Testis (tissue), 3 donors: ENCODE data around the gene HLA-DOB. TPM values are rescaled to one million over a fixed set of nuclear protein-coding genes. Genes with fewer than 3 reads are reported as not detected.

ENCODE experiments used
- DNase-seq: peaks from one replicate; pipeline ENCODE4 v3.0.0-alpha.2; 2019
- H3K27ac ChIP-seq, 2 donors: fragments of 200-600 bp; sonication (generic); one replicate each; pipeline ENCODE4 v1.5.1; 2019
- H3K27me3 ChIP-seq: fragments of 200-600 bp; sonication (generic); one replicate; pipeline ENCODE4 v1.5.1; 2019
- H3K36me3 ChIP-seq: fragments of 200-600 bp; sonication (generic); one replicate; pipeline ENCODE4 v1.5.1; 2017; ENCODE audit warnings: low read depth; ENCODE audit errors: missing control alignments
- H3K4me1 ChIP-seq: fragments of 200-600 bp; sonication (generic); one replicate; pipeline ENCODE4 v1.5.1; 2019
- H3K4me3 ChIP-seq, 2 donors: fragments of 200-600 bp; sonication (generic); one replicate each; pipeline ENCODE4 v1.5.1; 2017 to 2019
- H3K9me3 ChIP-seq: fragments of 200-600 bp; sonication (generic); one replicate; pipeline ENCODE4 v1.5.1; 2017
- CTCF ChIP-seq, 3 experiments: fragments of 450-650 bp in 2 of 3; fragments of 200-600 bp in 1 of 3; sonication (generic) in 1 of 3; IDR thresholded peaks; one replicate each; pipeline ENCODE4 v1.5.1; 2016 to 2019; ENCODE audit warnings: antibody characterized with exemption in 3 of 3, mild to moderate bottlenecking in 2 of 3, moderate library complexity in 1 of 3
- POLR2A ChIP-seq: fragments of 450-650 bp; IDR thresholded peaks from one replicate; pipeline ENCODE4 v1.6.1; 2017; ENCODE audit warnings: antibody characterized with exemption, mild to moderate bottlenecking, moderate library complexity
- WGBS, 2 donors: methylation state at CpG; one replicate each; pipeline ENCODE4 v1.1.5; 2018; 5-methylcytosine and 5-hydroxymethylcytosine counted together
- intact Hi-C: fragments of 100-400 bp; cut with DNase I; formaldehyde crosslinking; loops from one replicate; pipeline ENCODE4 v1.15.1; 2023; ENCODE audit warnings: low total_unique reads
- polyA plus RNA-seq: library from polyadenylated mRNA; stranded (reverse); fragments of 350-450 nt; fragmentation: Illumina TruSeq; extraction: RNeasy Lipid Tissue Mini Kit (QIAGEN cat#74804); gene quantifications from one replicate; pipeline ENCODE4 v1.2.3, GENCODE V29; 2014; ENCODE audit warnings: low read depth, low replicate concordance; ENCODE audit not compliant: insufficient read depth
- total RNA-seq, 2 donors: library from RNA; depleted of rRNA; stranded (reverse); fragments of >200 nt; gene quantifications; one replicate each; pipeline ENCODE4 v1.2.3, GENCODE V29; 2016

Gene HLA-DOB
- total and polyA plus RNA-seq, 3 donors from 2014 or later: 0.31 to 2.3 (median 1.3) TPM

- no peak overlapping the region for H3K4me3 ChIP-seq
- no peak overlapping the region for H3K27ac ChIP-seq
- no peaks in the 10 kb centered on the region for H3K9me3 ChIP-seq
- 91% methylated on average over 4 to 5 of the region's 5 CpGs for whole genome bisulfite sequencing, 2 donors
- intact Hi-C loops: no loop called here
- TF ChIP-seq POLR2A (no peak), CTCF (IDR thresholded peaks at IDR 0.05) (no peak)
- no peak for DNase-seq
- H3K4me1 ChIP-seq: no peaks in the 10 kb centered on the region
- no peaks in the 10 kb centered on the region for H3K36me3 ChIP-seq
- no peaks in the 10 kb centered on the region for H3K27me3 ChIP-seq
These were observed 13.2 kb upstream of the HLA-DOB start for GRCh38 chr6:32830017-32830416.

GRCh38 chr6:32829495-32829894 is 12.7 kb upstream of the HLA-DOB start:
- no peaks in the 10 kb centered on the region for H3K27me3 ChIP-seq
- 75% methylated on average over 6 to 7 of the region's 7 CpGs for WGBS, 2 donors
- no peaks in the 10 kb centered on the region for H3K4me1 ChIP-seq
- H3K9me3 ChIP-seq: no peaks in the 10 kb centered on the region
- no peak overlapping the region for H3K4me3 ChIP-seq
- no peaks in the 10 kb centered on the region for H3K36me3 ChIP-seq
- DNase-seq: no peak
- H3K27ac ChIP-seq: no peak overlapping the region
- intact Hi-C loops: no loop called here
- TF ChIP-seq POLR2A (no peak), CTCF (IDR thresholded peaks at IDR 0.05) (no peak)

- DNase-seq: no peak
- WGBS, 2 donors: 53 to 66% methylated on average over 3 of the region's 3 CpGs
- no peaks in the 10 kb centered on the region for H3K9me3 ChIP-seq
- intact Hi-C loops: no loop called here
- TF ChIP-seq POLR2A (no peak), CTCF (IDR thresholded peaks at IDR 0.05) (no peak)
- H3K36me3 ChIP-seq: no peaks in the 10 kb centered on the region
- H3K27me3 ChIP-seq: no peaks in the 10 kb centered on the region
- no peaks in the 10 kb centered on the region for H3K4me1 ChIP-seq
- H3K27ac ChIP-seq: no peak overlapping the region
- H3K4me3 ChIP-seq: no peak overlapping the region
These were observed 10.2 kb upstream of the HLA-DOB start for GRCh38 chr6:32827025-32827424.

- Histone ChIP-seq H3K4me3 (no peak overlapping the region), H3K36me3 (no peaks in the 10 kb centered on the region), H3K27ac (no peak overlapping the region), H3K9me3 (no peaks in the 10 kb centered on the region), H3K4me1 (no peaks in the 10 kb centered on the region), H3K27me3 (no peaks in the 10 kb centered on the region)
- intact Hi-C loops: no loop called here
- TF ChIP-seq POLR2A (no peak), CTCF (IDR thresholded peaks at IDR 0.05) (peak in 2 of 3 experiments; percentile 5 to 26)
- no peak for DNase-seq
- 48 to 57% methylated on average over 2 of the region's 2 CpGs for WGBS, 2 donors
These were observed 9.2 kb upstream of the HLA-DOB start for GRCh38 chr6:32825966-32826365.

GRCh38 chr6:32819729-32820128 is 2.9 kb upstream of the HLA-DOB start:
- Histone ChIP-seq H3K4me1 (peaks cover 7% of the 10 kb centered on the region), H3K4me3 (no peak overlapping the region), H3K36me3 (no peaks in the 10 kb centered on the region), H3K27ac (no peak overlapping the region), H3K27me3 (no peaks in the 10 kb centered on the region), H3K9me3 (no peaks in the 10 kb centered on the region)
- intact Hi-C loops: no loop called here
- TF ChIP-seq CTCF (IDR thresholded peaks at IDR 0.05) (no peak), POLR2A (no peak)
- DNase-seq: no peak
- WGBS, 2 donors: 63 to 70% methylated on average over 2 to 3 of the region's 3 CpGs
